ENCODE results near the gene KCNMA1. TPM values are rescaled to one million over a fixed set of nuclear protein-coding genes. Genes with fewer than 3 reads are reported as not detected.
"Not testable (repeated sequence)": the region's sequence is repeated elsewhere in the genome, so short reads cannot be mapped to it uniquely, and the experiment has no call there.

KCNMA1 gene
- total RNA-seq, 2 donors from 2014 or later, result 0.48 to 0.56 TPM

DNA sequence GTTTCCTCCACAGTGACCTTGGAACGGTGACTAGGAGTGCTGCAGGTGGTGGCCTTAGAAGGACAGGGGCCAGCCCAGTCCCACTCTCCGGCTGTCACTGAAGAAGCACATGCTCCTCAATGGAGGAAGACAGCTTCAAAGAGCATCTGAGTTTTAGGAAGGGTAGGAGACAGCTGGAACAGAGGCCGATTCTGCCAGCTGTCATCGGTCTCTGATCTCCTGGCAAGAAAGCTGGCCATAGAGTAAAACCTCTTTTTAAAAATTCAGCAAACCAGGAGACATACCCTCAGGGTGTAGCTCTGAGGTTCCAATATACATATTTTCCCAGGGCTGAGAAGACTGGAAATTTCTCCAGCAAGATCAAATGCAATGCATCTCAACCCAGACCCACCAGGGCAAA is 55.9 kb downstream of the KCNMA1 start:
- Mint-ChIP-seq H3K9me3 (no peaks in the 10 kb centered on the region), H3K27ac (no peak overlapping the region), H3K36me3 (ENCODE audit: low read depth) (no peaks in the 10 kb centered on the region), H3K4me3 (no peak overlapping the region), H3K27me3 (peaks cover 3% of the 10 kb centered on the region), H3K4me1 (peaks cover 4% of the 10 kb centered on the region)
- ATAC-seq (replicated peaks), result no peak

GRCh38 chr10:77580482-77580881 is 57.1 kb downstream of the KCNMA1 start:
- Mint-ChIP-seq H3K27ac (no peak overlapping the region), H3K36me3 (ENCODE audit: low read depth) (no peaks in the 10 kb centered on the region), H3K9me3 (no peaks in the 10 kb centered on the region), H3K4me3 (no peak overlapping the region), H3K4me1 (peaks cover 4% of the 10 kb centered on the region), H3K27me3 (peaks cover 3% of the 10 kb centered on the region)
- ATAC-seq (replicated peaks), result no peak

- Mint-ChIP-seq H3K36me3 (ENCODE audit: low read depth) (no peaks in the 10 kb centered on the region), H3K27ac (no peak overlapping the region), H3K4me1 (peaks cover 4% of the 10 kb centered on the region), H3K27me3 (no peaks in the 10 kb centered on the region), H3K9me3 (no peaks in the 10 kb centered on the region), H3K4me3 (no peak overlapping the region)
- ATAC-seq (replicated peaks), result no peak
Measured at GRCh38 chr10:77578583-77579227, 58.9 kb downstream of the KCNMA1 start.

- H3K4me1 Mint-ChIP-seq, result peaks cover 1% of the 10 kb centered on the region
- no peaks in the 10 kb centered on the region for H3K9me3 Mint-ChIP-seq
- no peaks in the 10 kb centered on the region for H3K36me3 Mint-ChIP-seq (ENCODE audit: low read depth)
- no peak overlapping the region for H3K27ac Mint-ChIP-seq
- ATAC-seq (replicated peaks), result no peak
- no peak overlapping the region for H3K4me3 Mint-ChIP-seq
- no peaks in the 10 kb centered on the region for H3K27me3 Mint-ChIP-seq
Measured at GRCh38 chr10:77577666-77578229, 59.9 kb downstream of the KCNMA1 start.

DNA sequence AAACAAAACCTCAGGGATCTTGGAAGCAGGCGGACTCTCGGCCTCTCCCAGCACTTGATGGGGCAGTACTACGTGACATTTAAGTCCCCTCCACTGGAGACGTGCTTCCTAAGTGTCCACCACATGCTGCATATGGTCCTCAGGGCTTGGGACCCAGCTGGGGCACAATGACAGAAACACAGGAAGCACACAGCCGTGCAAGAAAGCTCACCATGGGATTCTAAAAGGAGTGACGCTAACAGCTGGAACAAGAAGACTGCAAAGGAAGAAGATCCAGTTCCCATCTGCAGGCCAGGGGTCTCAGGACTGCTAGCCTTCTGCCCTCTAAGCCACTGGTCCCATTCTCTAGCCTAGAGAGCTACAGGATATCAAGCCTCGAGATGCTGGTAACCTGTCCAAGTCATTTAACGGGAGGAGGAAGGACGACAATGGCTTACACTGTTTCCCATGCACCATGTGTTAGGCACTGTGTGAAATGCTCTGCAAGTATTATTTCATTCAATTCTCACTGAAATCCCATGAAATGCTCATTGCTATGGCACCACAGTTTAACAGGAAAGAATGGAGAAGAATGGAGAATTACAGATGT is 61.1 kb downstream of the KCNMA1 start:
- no peak for ATAC-seq (replicated peaks)
- no peaks in the 10 kb centered on the region for H3K4me1 Mint-ChIP-seq
- no peak overlapping the region for H3K4me3 Mint-ChIP-seq
- no peaks in the 10 kb centered on the region for H3K36me3 Mint-ChIP-seq (ENCODE audit: low read depth)
- no peaks in the 10 kb centered on the region for H3K27me3 Mint-ChIP-seq
- no peaks in the 10 kb centered on the region for H3K9me3 Mint-ChIP-seq
- H3K27ac Mint-ChIP-seq, result no peak overlapping the region

- Mint-ChIP-seq H3K4me1 (no peaks in the 10 kb centered on the region), H3K36me3 (ENCODE audit: low read depth) (no peaks in the 10 kb centered on the region), H3K27ac (no peak overlapping the region), H3K9me3 (no peaks in the 10 kb centered on the region), H3K27me3 (no peaks in the 10 kb centered on the region), H3K4me3 (no peak overlapping the region)
- no peak for ATAC-seq (replicated peaks)
Measured at GRCh38 chr10:77576007-77576367, 61.6 kb downstream of the KCNMA1 start.

- no peak for ATAC-seq (replicated peaks)
- no peak overlapping the region for H3K27ac Mint-ChIP-seq
- H3K9me3 Mint-ChIP-seq, result no peaks in the 10 kb centered on the region
- no peaks in the 10 kb centered on the region for H3K27me3 Mint-ChIP-seq
- H3K4me1 Mint-ChIP-seq, result no peaks in the 10 kb centered on the region
- H3K4me3 Mint-ChIP-seq, result no peak overlapping the region
- H3K36me3 Mint-ChIP-seq (ENCODE audit: low read depth), result no peaks in the 10 kb centered on the region
Measured at GRCh38 chr10:77575271-77576006, 62.2 kb downstream of the KCNMA1 start.

DNA sequence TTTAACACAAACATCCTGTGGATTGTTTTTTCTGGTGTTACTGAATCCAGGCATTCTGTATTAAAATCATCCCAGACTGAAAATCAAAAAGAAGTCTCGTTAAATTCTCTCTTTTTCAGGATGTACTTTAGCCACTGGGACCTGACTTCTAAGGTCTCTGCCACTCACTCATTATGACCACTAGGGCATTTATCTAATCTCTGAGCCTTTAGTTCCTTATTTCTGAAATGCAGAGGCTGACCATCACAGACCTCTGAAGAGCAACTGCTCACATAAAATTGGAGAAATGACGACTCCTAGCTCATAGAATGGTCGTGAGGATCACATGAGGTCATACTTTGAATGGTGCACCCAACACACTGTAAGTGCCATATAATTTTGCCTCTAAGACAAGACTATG is 63.2 kb downstream of the KCNMA1 start:
- H3K27me3 Mint-ChIP-seq, result no peaks in the 10 kb centered on the region
- no peaks in the 10 kb centered on the region for H3K36me3 Mint-ChIP-seq (ENCODE audit: low read depth)
- ATAC-seq (replicated peaks), result no peak
- H3K4me1 Mint-ChIP-seq, result no peaks in the 10 kb centered on the region
- H3K4me3 Mint-ChIP-seq, result no peak overlapping the region
- H3K27ac Mint-ChIP-seq, result no peak overlapping the region
- H3K9me3 Mint-ChIP-seq, result no peaks in the 10 kb centered on the region

- not testable (repeated sequence) for H3K27me3 Mint-ChIP-seq; H3K36me3 Mint-ChIP-seq (ENCODE audit: low read depth); H3K4me1 Mint-ChIP-seq; H3K27ac Mint-ChIP-seq; H3K9me3 Mint-ChIP-seq; H3K4me3 Mint-ChIP-seq; ATAC-seq (replicated peaks)
Measured at GRCh38 chr10:77572520-77572919, 65.1 kb downstream of the KCNMA1 start.

GRCh38 chr10:77571490-77571889 is 66.1 kb downstream of the KCNMA1 start:
- Mint-ChIP-seq H3K4me3 (no peak overlapping the region), H3K27ac (no peak overlapping the region), H3K4me1 (no peaks in the 10 kb centered on the region), H3K9me3 (no peaks in the 10 kb centered on the region), H3K27me3 (peaks cover 5% of the 10 kb centered on the region), H3K36me3 (ENCODE audit: low read depth) (no peaks in the 10 kb centered on the region)
- ATAC-seq (replicated peaks), result no peak

DNA sequence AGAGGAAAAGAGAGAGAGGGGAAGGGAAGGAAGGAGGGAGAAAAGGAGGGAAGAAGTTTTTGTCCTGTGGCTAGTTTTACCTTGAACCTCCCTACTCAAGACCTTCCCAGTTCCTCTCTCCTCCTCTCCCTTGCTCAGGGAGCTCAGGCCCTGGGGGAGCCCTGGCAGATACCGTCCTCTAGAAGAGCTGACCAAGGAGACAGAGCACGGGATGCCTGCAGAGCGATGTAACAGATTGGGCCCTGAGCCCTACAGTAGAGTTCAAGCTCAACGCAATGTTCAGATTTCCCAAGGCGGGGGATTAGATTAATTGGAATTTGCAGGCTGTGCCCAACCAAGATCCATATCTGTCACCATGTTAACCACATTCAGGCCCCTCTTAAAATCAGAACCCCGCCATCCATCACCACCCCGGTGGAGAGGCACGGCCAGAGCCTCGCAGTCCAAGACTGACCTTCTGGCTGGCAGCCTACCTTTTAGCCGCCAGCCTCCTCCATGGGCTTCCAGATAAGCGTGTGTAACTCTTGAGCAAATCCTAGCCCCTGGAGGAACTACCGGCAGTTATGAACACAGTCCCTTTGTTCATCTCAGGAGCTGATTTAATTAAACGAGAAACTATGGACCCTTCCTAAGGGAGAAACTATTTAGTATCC is 70.6 kb downstream of the KCNMA1 start:
- Mint-ChIP-seq H3K4me3 (no peak overlapping the region), H3K9me3 (no peaks in the 10 kb centered on the region), H3K27ac (no peak overlapping the region), H3K36me3 (ENCODE audit: low read depth) (no peaks in the 10 kb centered on the region), H3K27me3 (peaks cover 25% of the 10 kb centered on the region), H3K4me1 (no peaks in the 10 kb centered on the region)
- ATAC-seq (replicated peaks), result no peak

DNA sequence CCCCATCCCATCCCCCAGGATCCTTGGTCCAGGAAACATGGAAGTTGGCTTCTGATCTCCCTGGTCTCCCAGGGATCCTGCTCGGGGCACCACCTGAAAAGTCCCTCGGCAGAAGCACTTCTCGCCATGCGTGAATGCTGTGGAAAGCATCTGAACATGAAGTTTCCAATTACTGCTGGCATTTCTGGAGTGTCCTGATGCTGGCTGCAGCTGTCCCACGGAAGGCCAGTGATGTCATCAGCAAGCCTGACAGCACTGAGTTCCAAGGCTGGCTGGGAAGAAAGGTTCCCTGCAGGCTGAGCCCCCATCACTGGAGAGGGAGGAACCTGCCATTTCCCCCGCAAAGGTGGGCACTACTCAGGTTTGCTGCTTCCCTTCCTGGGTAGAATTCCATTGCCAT is 71.4 kb downstream of the KCNMA1 start:
- Mint-ChIP-seq H3K27ac (no peak overlapping the region), H3K4me1 (no peaks in the 10 kb centered on the region), H3K36me3 (ENCODE audit: low read depth) (no peaks in the 10 kb centered on the region), H3K9me3 (no peaks in the 10 kb centered on the region), H3K4me3 (no peak overlapping the region), H3K27me3 (peaks cover 25% of the 10 kb centered on the region)
- ATAC-seq (replicated peaks), result no peak

DNA sequence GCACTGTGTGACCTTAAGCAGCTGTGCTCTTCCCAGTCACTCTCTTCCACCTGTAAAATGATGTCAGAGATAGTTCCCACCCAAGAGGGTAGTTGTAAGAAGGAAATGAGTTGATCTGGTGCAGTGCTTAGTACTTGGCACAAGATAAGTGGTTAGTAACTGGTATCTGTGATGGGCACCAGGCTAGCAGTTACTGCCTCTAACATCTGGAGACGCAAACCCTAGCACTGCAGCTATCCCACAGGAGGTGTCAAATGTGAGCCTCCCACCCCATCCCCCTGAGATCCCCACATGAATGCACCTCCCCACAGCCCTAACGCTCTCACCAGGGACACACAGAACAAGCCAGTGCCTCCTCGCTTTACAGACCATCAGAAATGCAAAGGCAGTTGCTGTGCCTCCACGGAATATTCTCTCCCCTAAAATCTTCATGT is 72.0 kb downstream of the KCNMA1 start:
- H3K4me1 Mint-ChIP-seq, result no peaks in the 10 kb centered on the region
- no peak overlapping the region for H3K27ac Mint-ChIP-seq
- H3K36me3 Mint-ChIP-seq (ENCODE audit: low read depth), result no peaks in the 10 kb centered on the region
- H3K9me3 Mint-ChIP-seq, result no peaks in the 10 kb centered on the region
- no peak overlapping the region for H3K4me3 Mint-ChIP-seq
- H3K27me3 Mint-ChIP-seq, result peaks cover 25% of the 10 kb centered on the region
- no peak for ATAC-seq (replicated peaks)

DNA sequence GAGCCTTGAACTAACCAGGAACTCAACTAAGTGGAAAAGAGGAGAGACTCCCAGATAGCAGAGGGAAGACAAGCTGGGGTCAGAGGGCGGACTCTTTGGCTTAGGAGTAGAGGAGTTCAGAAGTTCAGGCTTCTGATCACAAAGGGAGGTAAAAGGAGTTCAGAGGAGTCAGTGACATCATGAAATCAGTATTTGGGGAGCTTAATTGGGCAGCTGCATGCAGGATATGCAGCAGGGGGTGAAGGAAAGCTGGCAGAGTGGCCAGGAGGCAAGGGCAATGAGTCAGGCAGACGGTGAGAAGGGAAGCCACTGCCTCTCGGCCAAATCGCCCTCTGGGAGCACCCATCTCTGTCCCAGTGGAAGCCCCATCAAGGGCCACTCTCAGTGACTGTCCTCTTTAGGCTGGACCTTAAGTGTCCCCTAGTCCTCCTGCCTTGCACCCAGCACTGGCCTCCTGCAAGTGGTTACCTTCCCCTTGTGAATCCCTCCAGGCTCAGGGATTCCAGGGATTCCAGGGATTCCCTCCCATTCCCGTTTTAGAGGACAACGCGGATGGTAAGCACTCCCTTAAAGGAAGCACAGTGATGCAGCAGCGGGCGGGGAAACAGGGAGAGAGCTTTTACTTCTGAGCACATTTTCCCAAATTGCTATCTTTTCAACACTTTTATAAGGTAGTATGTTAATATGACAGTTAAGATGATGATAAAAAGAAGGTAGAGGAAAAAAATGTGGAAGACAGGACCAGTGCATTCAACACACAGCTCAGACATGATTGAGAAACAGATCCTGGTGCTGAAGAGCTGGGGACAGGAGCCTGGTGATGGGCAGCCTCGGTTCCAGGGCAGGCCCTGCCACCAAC is 72.6 kb downstream of the KCNMA1 start:
- peaks cover 25% of the 10 kb centered on the region for H3K27me3 Mint-ChIP-seq
- no peaks in the 10 kb centered on the region for H3K9me3 Mint-ChIP-seq
- no peak overlapping the region for H3K4me3 Mint-ChIP-seq
- H3K36me3 Mint-ChIP-seq (ENCODE audit: low read depth), result no peaks in the 10 kb centered on the region
- no peak overlapping the region for H3K27ac Mint-ChIP-seq
- no peaks in the 10 kb centered on the region for H3K4me1 Mint-ChIP-seq
- no peak for ATAC-seq (replicated peaks)

Data from activated T-helper 17 cell treated with anti-CD3 and anti-CD28 coated beads, Interleukin-2, amount 50 U/mL, for 72 hours (primary cell).